Endothelial cell of umbilical vein (primary cell): Measurements from ENCODE around the gene SSNA1. TPM values are rescaled to one million over a fixed set of nuclear protein-coding genes. Genes with fewer than 3 reads are reported as not detected.

ENCODE experiments used
- BruUV-seq: library from RNA; stranded (reverse); fragments of 400-500 nt; replicated peaks from 2 replicates; lab custom pipeline; 2021; lab: Mats Ljungman, UMichigan
- CTCF ChIA-PET: fragments of 300-600, 350-600 bp; sonication (Branson Sonifier 250); formaldehyde crosslinking; loops from one replicate; lab custom pipeline; 2021; ENCODE audit warnings: antibody characterized with exemption, inconsistent platforms; lab: Charles Lee
- POLR2A ChIA-PET: fragments of 300-600, 350-600 bp; sonication (Branson Sonifier 250); formaldehyde crosslinking; loops from one replicate; lab custom pipeline; 2021; ENCODE audit warnings: antibody characterized with exemption, inconsistent platforms; lab: Charles Lee
- DNase-seq: peaks from one replicate; pipeline ENCODE4 v3.0.0-alpha.2; 2011; ENCODE audit warnings: low read depth, low spot score
- FAIRE-seq: peaks from 2 replicates; lab custom pipeline; 2011; peaks lifted over from hg19 to GRCh38; lab: Jason Lieb, UNC
- H2AFZ ChIP-seq: 2 replicates; pipeline ENCODE4 v1.6.0; 2012; ENCODE audit warnings: low read depth, low read length, control low read depth, inconsistent platforms
- H3K27ac ChIP-seq: 2 replicates; pipeline ENCODE4 v1.5.1; 2011; ENCODE audit warnings: low read depth, mild to moderate bottlenecking, control low read depth, low read length, moderate library complexity; ENCODE audit not compliant: insufficient read depth
- H3K27me3 ChIP-seq, 2 experiments: 2 replicates each; pipeline versions ENCODE4 v1.6.0 to v1.6.1; 2011; ENCODE audit warnings: low read length in 2 of 2, mixed read lengths in 1 of 2; ENCODE audit not compliant: control insufficient read depth in 2 of 2, insufficient read depth in 2 of 2
- H3K36me3 ChIP-seq, 2 experiments: 2 replicates in 1 of 2; 3 replicates in 1 of 2; pipeline ENCODE4 v1.5.1; 2011; ENCODE audit warnings: low read length in 2 of 2, mild to moderate bottlenecking in 1 of 2, moderate library complexity in 1 of 2; ENCODE audit not compliant: control insufficient read depth in 2 of 2, insufficient read depth in 2 of 2; ENCODE audit errors: extremely low read depth in 1 of 2
- H3K4me1 ChIP-seq: 3 replicates; pipeline ENCODE4 v1.5.1; 2011; ENCODE audit warnings: mild to moderate bottlenecking, low read length; ENCODE audit not compliant: control insufficient read depth, insufficient read depth; ENCODE audit errors: extremely low read depth
- H3K4me2 ChIP-seq: 2 replicates; pipeline ENCODE4 v1.6.1; 2011; ENCODE audit warnings: low read length, control low read depth, mixed read lengths; ENCODE audit not compliant: insufficient read depth
- H3K4me3 ChIP-seq, 3 experiments: fragments of 200-600 bp in 1 of 3; sonication (generic), shearing (Covaris generic) in 1 of 3; replicated peaks in 1 of 3; 2 replicates each; pipeline ENCODE4 v1.5.1; 2011 to 2016; ENCODE audit warnings: control low read depth in 3 of 3, low read length in 3 of 3, mild to moderate bottlenecking in 2 of 3, inconsistent platforms in 1 of 3, low read depth in 1 of 3, moderate library complexity in 1 of 3; ENCODE audit not compliant: insufficient read depth in 1 of 3
- H3K79me2 ChIP-seq: 2 replicates; pipeline ENCODE4 v1.6.0; 2012; ENCODE audit warnings: low read length, inconsistent platforms; ENCODE audit not compliant: control insufficient read depth, insufficient read depth
- H3K9ac ChIP-seq: replicated peaks from 2 replicates; pipeline ENCODE3; 2011; ENCODE audit warnings: low read length, control low read depth; ENCODE audit not compliant: insufficient read depth; ENCODE audit errors: extremely low read depth
- H3K9me1 ChIP-seq: replicated peaks from 3 replicates; pipeline ENCODE4 v1.6.0; 2011; ENCODE audit warnings: mild to moderate bottlenecking, low read length; ENCODE audit not compliant: control insufficient read depth, insufficient read depth; ENCODE audit errors: extremely low read depth
- H3K9me3 ChIP-seq: replicated peaks from 2 replicates; pipeline ENCODE4 v1.5.1; 2012; ENCODE audit warnings: low read length, inconsistent platforms; ENCODE audit not compliant: control insufficient read depth, insufficient read depth
- H4K20me1 ChIP-seq: replicated peaks from 2 replicates; pipeline ENCODE3; 2011; ENCODE audit warnings: mild to moderate bottlenecking, low read length; ENCODE audit not compliant: control insufficient read depth, insufficient read depth; ENCODE audit errors: extremely low read depth
- CTCF ChIP-seq, 2 donors: IDR thresholded peaks; 1 replicate in 1 of 2; 2 replicates in 1 of 2; pipeline ENCODE4 v1.5.1; 2011; ENCODE audit warnings: low read length in 2 of 2, mild to moderate bottlenecking in 2 of 2, moderate library complexity in 2 of 2, control low read depth in 1 of 2, inconsistent platforms in 1 of 2, low read depth in 1 of 2; ENCODE audit not compliant: insufficient read depth in 1 of 2; ENCODE audit errors: extremely low read depth in 1 of 2
- EZH2 ChIP-seq: IDR thresholded peaks from 2 replicates; pipeline ENCODE4 v1.6.1; 2012; ENCODE audit warnings: borderline replicate concordance, low read depth, mild to moderate bottlenecking, moderate library complexity, low read length, inconsistent platforms; ENCODE audit not compliant: severe bottlenecking
- FOS ChIP-seq: IDR thresholded peaks from 2 replicates; pipeline ENCODE4 v1.6.1; 2011; ENCODE audit warnings: mild to moderate bottlenecking, low read length, moderate library complexity, borderline replicate concordance; ENCODE audit not compliant: insufficient read depth
- GATA2 ChIP-seq: IDR thresholded peaks from 2 replicates; pipeline ENCODE4 v1.7.0; 2011; ENCODE audit warnings: low read depth, mild to moderate bottlenecking, moderate library complexity, mixed read lengths, low read length; ENCODE audit not compliant: insufficient read length, insufficient read depth
- JUN ChIP-seq: IDR thresholded peaks from 2 replicates; pipeline ENCODE4 v1.6.1; 2011; ENCODE audit warnings: borderline replicate concordance, low read depth; ENCODE audit not compliant: insufficient read length, insufficient read depth
- MAX ChIP-seq: IDR thresholded peaks from 2 replicates; pipeline ENCODE4 v1.6.1; 2011; ENCODE audit not compliant: insufficient read depth, insufficient read length
- MYC ChIP-seq: IDR thresholded peaks from one replicate; pipeline ENCODE4 v1.6.1; 2011; ENCODE audit warnings: mild to moderate bottlenecking, low read depth, low read length
- POLR2A ChIP-seq: IDR thresholded peaks from 2 replicates; pipeline ENCODE4 v1.6.1; 2012; ENCODE audit warnings: low read depth, mild to moderate bottlenecking, control low read depth, low read length
- POLR2AphosphoS5 ChIP-seq: IDR thresholded peaks from 2 replicates; pipeline ENCODE4 v1.6.1; 2012; ENCODE audit warnings: low read depth, mild to moderate bottlenecking, control low read depth, low read length, moderate library complexity; ENCODE audit not compliant: insufficient read depth
- dilution Hi-C: fragments of 300-500 bp; cut with MboI; formaldehyde crosslinking; loops from one replicate; pipeline ENCODE4 v1.15.0; 2019; ENCODE audit warnings: low sequenced_read_pairs; ENCODE audit not compliant: extremely low pct_ligation_motif_present
- intact Hi-C: fragments of 100-400 bp; cut with micrococcal nuclease; formaldehyde crosslinking; loops from one replicate; pipeline ENCODE4 v1.10.0; 2022
- polyA plus RNA-seq, 4 experiments: library from polyadenylated mRNA; depleted of rRNA in 3 of 4; stranded (reverse) in 3 of 4; unstranded in 1 of 4; fragments of >200 nt; gene quantifications; 2 replicates each; pipeline versions ENCODE4 v1.2.1 to v1.2.3, GENCODE V29; 2011 to 2012; ENCODE audit warnings: missing spikeins in 1 of 4
- total RNA-seq: library from RNA; stranded (reverse); gene quantifications from 2 replicates; pipeline ENCODE4 v1.2.3, GENCODE V29; 2021

The SSNA1 gene
- total and polyA plus RNA-seq, 2 donors (not counting 3 experiments of a cell fraction or from before 2014, with no cell fraction given) = 89.0 to 146 TPM

DNA sequence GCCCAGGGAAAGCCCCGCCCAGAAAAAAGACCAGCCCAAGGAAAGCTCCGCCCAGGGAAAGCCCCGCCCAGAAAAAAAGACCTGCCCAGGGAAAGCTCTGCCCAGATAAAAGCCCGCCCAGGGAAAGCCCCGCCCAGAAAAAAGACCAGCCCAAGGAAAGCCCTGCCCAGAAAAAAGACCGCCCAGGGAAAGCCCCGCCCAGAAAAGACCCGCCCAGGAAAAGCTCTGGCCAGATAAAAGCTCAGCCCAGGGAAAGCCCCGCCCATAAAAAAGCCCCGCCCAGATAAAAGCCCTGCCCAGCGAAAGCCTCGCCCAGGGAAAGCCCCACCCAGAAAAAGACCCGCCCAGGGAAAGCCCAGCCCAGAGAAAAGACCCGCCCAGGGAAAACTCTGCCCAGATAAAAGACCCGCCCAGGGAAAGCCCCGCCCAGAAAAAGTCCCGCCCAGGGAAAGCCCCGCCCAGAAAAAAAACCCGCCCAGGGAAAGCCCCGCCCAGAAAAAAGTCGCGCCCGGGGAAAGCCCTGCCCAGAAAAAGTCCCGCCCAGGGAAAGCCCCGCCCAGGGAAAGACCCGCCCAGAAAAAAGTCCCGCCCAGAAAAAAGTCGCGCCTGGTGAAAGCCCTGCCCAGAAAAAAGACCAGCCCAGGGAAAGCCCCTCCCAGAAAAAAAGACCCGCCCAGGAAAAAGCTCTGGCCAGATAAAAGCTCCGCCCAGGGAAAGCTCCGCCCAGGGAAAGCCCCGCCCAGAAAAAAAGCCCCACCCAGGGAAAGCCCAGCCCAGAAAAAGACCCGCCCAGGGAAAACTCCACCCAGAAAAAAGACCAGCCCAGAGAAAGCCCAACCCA lies 37.6 kb upstream of the SSNA1 start:
- DNase-seq (peak; percentile 12), FAIRE-seq (peak; percentile 18)
- H3K79me2 ChIP-seq = no peaks in the 10 kb centered on the region
- ChIA-PET CTCF (interaction anchor here (0.7 to 2.4 kb wide), 4 partner anchors 21 to 450 kb away, joined by 4 to 6 read pairs (median 4); no protein-coding TSS in a partner anchor), POLR2A (interaction anchor here (0.8 kb wide), 1 partner anchor 224 kb away, joined by 9 read pairs; no protein-coding TSS in a partner anchor)
- no peaks in the 10 kb centered on the region for H4K20me1 ChIP-seq
- TF ChIP-seq MYC = no peak
- no peak for TF ChIP-seq EZH2
- no peak for TF ChIP-seq MAX
- no peak for TF ChIP-seq FOS
- no peak for TF ChIP-seq POLR2AphosphoS5
- TF ChIP-seq POLR2A = no peak
- TF ChIP-seq GATA2 = no peak
- TF ChIP-seq JUN = no peak
- TF ChIP-seq CTCF (IDR thresholded peaks at IDR 0.05; ENCODE audit: extremely low read depth in 1 of 2, insufficient read depth in 1 of 2, low read depth in 1 of 2, low read length in 2 of 2) = no peak
- no peaks in the 10 kb centered on the region for H3K4me1 ChIP-seq
- no peak overlapping the region for H2AFZ ChIP-seq
- H3K27me3 ChIP-seq = no peaks in the 10 kb centered on the region
- H3K9ac ChIP-seq = no peak overlapping the region
- intact Hi-C loops = no loop called here
- no TSS peak for BruUV-seq
- no peak overlapping the region for H3K4me2 ChIP-seq
- dilution Hi-C loops = no loop called here
- H3K9me1 ChIP-seq = no peaks in the 10 kb centered on the region
- H3K36me3 ChIP-seq = no peaks in the 10 kb centered on the region
- no peak overlapping the region for H3K27ac ChIP-seq
- no peaks in the 10 kb centered on the region for H3K9me3 ChIP-seq
- H3K4me3 ChIP-seq = no peak overlapping the region
